ENCODE measurements around the gene CFAP61.
A peak's percentile ranks its signal among the peaks of the same experiment; 100 is the strongest.

The CFAP61 gene

DNA sequence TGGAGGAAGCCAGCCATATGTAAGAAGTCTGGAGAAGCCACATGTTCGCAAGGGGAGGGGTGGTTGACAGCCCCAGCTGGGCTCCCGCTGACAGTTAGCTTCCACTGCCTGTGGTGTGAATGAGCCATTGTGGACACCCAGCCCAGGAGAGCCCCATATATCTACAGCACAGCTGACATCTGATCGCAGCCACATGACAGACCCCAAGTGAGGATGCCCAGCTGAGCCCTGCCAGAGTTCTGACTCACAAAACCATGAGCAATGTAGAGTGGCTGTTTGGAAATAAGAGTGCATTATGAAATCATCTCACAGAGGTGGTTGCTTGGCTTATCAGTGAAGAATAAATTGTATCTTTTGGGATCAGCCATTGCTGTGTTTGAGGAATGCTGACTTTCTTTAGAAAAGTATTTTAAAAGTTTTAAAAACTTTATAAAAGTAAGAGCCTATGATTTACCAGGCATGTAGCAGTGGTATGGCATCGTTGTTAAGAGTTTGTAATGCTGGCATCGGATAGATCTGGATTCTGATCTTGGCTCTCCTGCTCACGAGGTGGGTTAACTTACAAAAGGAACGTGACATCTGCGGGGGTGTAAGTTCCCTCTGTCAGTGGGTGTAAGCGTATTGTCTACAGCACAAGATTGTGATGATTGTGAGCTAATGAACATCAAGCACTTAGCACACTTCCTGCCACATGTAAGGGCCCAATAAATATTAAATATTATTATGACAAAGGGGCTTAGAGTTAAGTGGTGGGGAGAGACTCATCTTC, 24.1 kb downstream of the CFAP61 start:
- TF ChIP-seq, protein P1, sequence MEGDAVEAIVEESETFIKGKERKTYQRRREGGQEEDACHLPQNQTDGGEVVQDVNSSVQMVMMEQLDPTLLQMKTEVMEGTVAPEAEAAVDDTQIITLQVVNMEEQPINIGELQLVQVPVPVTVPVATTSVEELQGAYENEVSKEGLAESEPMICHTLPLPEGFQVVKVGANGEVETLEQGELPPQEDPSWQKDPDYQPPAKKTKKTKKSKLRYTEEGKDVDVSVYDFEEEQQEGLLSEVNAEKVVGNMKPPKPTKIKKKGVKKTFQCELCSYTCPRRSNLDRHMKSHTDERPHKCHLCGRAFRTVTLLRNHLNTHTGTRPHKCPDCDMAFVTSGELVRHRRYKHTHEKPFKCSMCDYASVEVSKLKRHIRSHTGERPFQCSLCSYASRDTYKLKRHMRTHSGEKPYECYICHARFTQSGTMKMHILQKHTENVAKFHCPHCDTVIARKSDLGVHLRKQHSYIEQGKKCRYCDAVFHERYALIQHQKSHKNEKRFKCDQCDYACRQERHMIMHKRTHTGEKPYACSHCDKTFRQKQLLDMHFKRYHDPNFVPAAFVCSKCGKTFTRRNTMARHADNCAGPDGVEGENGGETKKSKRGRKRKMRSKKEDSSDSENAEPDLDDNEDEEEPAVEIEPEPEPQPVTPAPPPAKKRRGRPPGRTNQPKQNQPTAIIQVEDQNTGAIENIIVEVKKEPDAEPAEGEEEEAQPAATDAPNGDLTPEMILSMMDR (IDR thresholded peaks at IDR 0.05; ENCODE audit: control insufficient read depth, insufficient read depth, low read depth, low read length, missing control alignments), result no peak
- peak; percentile 25 for DNase-seq (ENCODE audit: low read depth)
- no peak overlapping the region for H3K4me3 ChIP-seq (ENCODE audit: control insufficient read depth, low read depth, low read length)

- TF ChIP-seq, protein P1 (IDR thresholded peaks at IDR 0.05; ENCODE audit: control insufficient read depth, insufficient read depth, low read depth, low read length, missing control alignments), result no peak
- H3K4me3 ChIP-seq (ENCODE audit: control insufficient read depth, low read depth, low read length), result no peak overlapping the region
- DNase-seq (ENCODE audit: low read depth), result no peak
These were observed 25.7 kb downstream of the CFAP61 start for GRCh38 chr20:20078041-20078440.

DNA sequence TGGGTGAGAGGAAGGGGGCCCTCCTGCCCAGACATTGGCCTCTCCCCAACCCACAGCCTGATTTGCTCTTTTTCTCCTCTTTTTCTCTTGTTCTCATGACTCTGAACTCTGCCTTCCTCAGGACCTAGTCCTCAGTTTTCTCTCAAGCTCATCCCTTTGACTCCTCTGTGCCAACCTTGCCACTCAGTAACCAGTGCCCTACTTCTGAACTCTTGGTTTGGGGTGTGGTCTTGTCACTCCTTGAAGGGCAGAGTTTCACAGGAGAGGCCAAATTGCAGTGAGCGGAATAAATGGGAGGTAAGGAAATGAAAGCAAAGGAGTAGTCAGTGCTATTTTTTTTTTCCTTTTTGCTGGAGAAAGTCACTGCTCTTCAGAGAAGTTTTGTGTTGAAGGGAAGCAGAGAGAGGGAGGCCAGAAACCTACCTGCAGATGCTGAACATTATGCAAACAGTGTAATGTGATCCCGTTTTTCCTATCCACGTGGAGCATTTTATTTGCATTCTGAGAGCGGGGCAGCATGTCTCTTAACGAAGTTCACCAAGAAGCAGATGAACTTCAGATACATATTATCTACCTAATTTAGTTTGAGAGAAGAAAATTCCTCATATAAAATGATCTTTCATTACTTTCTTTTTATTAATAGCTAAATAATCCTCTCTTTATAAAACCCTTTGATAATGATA, 26.9 kb downstream of the CFAP61 start:
- TF ChIP-seq, protein P1 (IDR thresholded peaks at IDR 0.05; ENCODE audit: control insufficient read depth, insufficient read depth, low read depth, low read length, missing control alignments), result no peak
- DNase-seq (ENCODE audit: low read depth), result no peak

GRCh38 chr20:20083807-20084206, 31.5 kb downstream of the CFAP61 start:
- DNase-seq (ENCODE audit: low read depth), result no peak
- no peak overlapping the region for H3K4me3 ChIP-seq (ENCODE audit: control insufficient read depth, low read depth, low read length)
- TF ChIP-seq, protein P1 (IDR thresholded peaks at IDR 0.05; ENCODE audit: control insufficient read depth, insufficient read depth, low read depth, low read length, missing control alignments), result peak; percentile 40

More for the DNA sequence above, 26.9 kb downstream of the CFAP61 start:
- H3K4me3 ChIP-seq (ENCODE audit: control insufficient read depth, low read depth, low read length), result no peak overlapping the region

DNA sequence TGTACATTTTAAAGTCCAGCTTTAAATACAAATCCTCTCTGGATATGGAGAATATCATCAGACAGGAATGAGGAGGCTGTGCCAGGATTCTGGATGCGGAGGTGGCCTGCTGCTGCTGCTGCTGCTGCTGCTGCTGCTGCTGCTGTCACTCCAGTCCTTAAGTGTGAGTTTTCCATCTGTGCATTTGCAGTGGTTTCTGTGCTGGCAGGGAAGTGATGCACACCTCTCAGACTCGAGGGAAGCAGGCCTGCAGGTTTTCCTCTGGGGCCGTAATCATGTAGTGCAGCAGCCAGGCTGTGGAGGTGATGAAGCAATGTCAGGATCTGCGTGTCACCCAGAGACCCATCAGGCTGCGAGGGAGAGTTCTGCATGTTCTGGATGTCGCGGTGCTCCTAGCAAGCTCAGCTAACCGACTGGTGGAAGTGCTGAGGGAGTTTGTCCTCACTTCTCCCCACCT, 32.0 kb downstream of the CFAP61 start:
- no peak for DNase-seq (ENCODE audit: low read depth)
- TF ChIP-seq, protein P1 (IDR thresholded peaks at IDR 0.05; ENCODE audit: control insufficient read depth, insufficient read depth, low read depth, low read length, missing control alignments), result no peak
- H3K4me3 ChIP-seq (ENCODE audit: control insufficient read depth, low read depth, low read length), result no peak overlapping the region

DNA sequence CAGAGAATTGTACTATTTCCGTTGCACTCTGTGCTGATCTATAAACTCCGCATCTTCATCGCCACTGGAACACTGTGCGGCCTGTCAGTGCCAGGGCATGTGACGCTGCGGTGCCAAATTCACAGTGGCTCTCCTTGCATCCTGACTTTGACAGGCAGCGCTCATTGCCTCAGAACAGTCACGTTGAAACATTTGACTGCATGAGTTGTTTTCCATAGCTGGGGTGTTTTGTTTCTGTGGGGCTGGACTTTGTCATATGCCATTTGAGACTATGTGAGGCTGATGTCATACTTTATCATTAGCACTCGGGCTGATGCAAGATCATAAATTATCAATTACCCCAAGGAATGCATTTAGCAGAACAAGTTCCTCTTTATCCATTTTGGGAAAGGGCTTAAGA, 32.7 kb downstream of the CFAP61 start:
- H3K4me3 ChIP-seq (ENCODE audit: control insufficient read depth, low read depth, low read length), result no peak overlapping the region
- TF ChIP-seq, protein P1 (IDR thresholded peaks at IDR 0.05; ENCODE audit: control insufficient read depth, insufficient read depth, low read depth, low read length, missing control alignments), result no peak
- no peak for DNase-seq (ENCODE audit: low read depth)
